GM18873 (cell line): ENCODE data around the gene POLN.

Source experiments
- ATAC-seq: cut with Tn5 transposase; IDR thresholded peaks from one replicate; pipeline ENCODE4 v1.9.1; 2021; ENCODE audit warnings: mild to moderate bottlenecking, moderate library complexity, moderate number of reproducible peaks; ENCODE audit not compliant: unreplicated experiment, low FRiP score

The POLN gene

DNA sequence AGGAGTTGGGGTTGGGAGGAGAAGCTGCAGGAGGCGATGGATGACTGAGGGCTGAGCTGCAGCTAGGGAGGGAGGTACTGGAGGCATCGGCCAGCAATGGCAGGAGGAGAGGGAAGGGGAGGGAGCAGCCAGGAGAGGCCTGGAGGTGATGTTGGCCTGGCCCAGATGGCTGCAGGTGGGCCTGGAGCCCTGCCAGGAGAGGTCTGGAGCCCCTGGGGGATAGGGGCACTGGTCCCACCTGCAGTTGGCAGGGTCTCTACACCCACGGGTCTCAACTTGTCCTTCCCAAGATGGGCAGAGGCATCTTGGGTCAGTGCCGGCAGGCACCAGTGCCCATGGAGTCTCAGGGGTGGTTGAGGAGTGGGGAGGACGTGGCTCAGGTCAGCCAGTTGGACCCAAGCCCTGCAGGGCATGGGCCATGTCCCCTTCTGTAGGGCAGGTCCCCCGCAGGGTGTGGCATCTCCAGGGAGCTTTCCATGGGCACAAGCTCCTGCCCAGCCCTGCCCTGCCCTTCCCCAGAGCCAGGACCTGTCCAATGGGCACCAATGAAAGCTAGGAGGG is 22.6 kb upstream of the POLN start:
- no peak for ATAC-seq

DNA sequence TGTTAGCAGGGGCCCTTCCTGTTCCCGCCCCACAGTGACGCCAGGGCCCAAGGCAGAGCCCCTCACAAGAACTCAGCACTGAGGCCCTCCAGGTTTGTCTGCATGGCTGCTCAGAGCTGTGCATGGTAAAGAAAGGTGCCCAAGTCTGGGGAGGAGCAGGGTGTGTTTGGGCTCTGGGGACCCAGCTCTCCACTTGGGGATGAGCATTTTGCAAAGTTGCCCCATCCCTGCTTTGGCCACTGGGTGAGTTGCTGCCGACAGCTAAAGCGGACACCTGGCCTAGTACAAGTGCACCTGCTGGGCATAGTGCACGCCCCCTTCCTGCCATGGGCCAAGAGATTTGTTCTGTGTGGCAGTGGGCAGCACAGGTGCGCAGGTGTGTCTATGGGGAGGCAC is 22.0 kb upstream of the POLN start:
- ATAC-seq = no peak

DNA sequence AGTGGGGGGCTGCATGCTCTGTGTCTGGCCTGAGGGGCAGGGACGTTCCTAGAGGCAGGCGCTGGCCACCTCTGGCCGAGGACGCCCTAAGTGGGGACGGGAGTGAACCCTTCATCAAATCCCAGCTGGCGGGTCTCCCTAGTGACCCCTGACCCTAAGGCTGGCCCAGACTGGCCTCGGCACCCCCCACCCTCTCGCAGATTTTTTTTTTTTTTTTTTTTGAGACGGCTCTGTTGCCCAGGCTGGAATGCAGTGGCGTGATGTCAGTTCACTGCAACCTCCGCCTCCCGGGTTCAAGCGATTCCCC is 21.0 kb upstream of the POLN start:
- ATAC-seq = no peak

DNA sequence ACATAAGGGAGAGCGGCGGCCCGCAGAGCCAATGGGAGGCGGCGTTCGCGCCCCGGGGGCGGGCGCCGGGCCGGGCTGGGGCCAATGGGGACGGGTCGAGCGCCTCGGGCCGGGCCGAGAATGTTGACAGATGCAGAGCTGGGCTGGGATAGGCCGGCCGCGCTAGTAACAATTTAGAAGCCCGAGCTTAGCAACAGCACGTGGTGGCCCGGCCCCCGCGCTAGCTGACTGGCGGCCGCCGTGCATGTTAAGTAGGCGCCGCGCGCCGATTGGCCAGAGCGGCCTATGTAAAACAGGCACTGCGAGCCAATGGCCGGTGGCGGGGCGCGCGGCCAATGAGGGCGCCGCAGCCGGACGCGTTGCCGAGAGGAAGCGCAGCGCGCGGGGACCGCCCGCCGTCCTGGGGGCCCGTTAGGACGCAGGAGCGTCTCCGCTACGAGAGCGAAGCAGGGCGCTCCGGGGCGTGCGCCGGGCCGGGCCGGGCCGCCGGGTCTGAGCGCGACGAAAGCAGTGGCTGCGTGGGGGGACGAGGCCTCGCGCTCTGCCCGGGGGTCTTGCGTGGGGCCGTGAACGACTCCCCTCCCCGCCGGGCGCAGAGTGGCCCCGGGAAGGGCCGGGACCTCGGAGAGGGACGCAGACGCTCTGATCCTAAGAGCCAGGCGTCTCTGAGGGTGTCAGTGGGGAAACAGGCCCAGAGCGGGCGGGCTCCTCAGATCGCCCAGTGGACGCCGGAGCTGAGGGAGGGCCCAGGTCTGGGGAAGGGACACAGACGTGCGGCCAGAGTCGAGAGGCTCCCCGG is 20.4 kb upstream of the POLN start:
- peak; percentile 90 for ATAC-seq

DNA sequence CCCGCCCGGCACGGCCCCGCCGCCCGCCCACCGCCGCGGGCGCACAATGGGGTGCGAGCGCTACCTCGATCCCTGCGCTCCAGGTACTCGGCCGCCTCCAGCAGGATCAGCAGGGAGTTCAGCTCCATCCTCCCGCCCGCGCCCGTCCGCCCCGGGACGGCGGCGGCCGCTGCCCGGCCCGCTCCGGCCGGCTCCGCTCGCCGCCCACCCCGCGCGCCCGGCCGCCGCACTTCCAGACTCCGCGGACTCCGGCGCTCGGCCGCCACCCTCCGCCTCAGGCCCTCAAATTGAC is 19.9 kb upstream of the POLN start, which contains the start of gene MXD4:
Gene MXD4, minus strand, starts transcription at position 257 of the 292 bp plus-strand sequence. Its CDS starts 129 bp downstream, at position 128.
- ATAC-seq = peak; percentile 3

DNA sequence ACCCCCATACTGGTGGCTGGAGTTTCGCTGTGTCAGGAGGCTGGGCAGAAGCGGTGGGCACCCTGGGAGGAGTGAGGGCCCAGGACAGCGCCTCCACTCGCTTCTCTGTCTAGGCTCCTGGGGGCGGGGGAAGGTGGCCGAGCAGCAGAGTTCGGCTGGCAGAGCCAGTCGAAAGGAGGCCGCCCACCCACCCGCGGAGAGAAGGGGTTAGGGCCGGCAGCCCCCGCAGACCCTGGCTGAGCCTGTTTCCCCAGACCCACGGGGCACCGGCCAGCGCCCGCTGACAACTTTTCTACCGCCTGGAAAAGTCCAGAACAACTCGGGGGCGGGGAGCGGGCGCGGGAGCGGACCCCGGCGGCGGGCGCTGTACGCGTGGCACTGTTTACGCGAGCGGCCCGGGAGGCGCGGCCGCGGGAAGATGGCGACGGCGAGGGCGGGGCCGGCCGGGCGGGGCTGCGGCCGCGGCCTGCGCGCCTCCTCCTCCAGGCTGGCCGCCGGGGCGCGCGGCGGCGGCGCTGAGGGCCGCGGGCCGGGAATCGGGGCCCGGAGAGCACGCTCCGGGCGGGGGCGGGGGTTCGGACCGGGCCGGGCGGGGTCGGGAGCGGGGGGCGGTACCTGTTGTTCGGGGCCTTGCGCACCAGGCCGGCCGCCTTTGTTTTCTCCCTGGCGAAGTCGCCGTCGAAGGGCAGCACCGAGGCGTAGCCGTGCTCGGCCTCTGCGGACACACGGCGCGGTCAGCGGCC is 19.4 kb upstream of the POLN start:
- no peak for ATAC-seq

DNA sequence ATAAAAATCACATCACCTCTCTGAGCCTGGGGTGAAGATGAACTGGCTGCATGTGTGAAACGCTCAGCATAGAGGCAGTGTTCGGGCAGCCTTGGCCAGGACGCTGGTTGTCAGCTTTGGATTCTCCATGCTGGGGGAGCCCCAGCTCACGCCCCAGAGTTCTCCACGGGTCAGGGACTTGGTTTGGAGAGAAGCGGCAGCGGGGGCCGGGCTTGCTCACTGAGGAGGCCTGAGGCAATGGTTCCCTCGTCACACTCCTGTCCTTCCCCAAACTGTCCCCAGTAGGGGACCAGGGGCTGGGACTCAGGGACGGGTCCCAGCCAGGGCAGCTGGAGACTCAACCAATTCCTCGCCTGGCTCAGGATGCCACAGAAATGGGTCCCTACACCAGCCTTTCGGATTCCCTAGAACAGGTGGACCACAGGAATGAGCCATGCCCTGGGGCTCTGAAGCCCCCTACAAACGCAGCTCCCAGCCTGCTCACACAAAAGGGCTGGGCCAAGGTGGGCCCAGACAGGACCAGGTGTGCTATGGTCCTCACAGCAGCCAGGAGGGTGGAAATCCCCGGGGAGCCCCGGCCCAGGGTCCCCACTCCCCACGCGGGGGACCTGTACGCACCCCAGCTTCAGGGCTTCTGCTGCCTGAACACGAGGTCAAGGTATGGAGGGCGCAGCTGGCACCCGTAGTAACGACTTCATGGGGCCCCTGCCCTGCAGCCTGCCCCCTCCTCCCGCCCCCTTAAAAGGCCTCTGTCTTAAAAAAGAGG is 18.6 kb upstream of the POLN start:
- ATAC-seq = no peak

DNA sequence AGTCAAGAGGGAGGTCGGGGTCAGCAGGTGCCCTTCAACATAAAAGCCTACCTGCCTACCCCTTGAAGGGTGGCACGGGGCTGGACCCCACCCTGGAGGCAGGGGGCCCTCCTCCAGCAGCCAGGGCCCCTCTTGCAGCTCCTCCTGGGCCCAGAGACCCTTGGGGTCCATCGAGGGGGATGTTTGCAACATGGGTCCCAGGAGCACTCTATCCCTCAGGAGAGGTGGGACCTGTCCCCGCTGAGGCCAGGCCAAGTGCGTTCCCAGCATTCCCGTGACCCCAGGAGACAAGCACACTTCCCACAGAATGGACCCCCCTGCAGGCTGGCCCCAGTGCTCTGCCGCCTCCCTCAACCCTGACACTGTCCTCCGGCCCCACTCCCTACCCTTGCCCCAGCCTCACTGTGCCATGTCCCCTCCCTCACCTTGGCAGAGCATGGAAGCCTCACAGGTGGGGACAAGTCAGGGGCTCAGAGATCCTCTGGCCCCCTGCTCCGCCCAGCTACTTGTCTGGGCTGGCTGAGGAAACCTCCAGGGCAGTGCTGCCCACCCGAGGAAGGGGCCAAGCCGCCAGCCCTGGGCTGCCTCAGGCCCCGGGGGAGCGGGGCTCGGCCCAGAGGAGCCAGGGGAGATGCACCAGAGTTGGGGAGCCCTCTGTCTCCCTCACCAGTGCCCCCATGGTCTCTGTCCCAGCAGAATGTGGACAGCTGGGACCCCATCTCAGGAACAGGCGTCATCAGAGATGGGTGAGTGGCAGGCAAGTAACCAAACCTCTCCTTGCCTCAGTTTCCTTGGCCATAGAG is 17.8 kb upstream of the POLN start:
- no peak for ATAC-seq

DNA sequence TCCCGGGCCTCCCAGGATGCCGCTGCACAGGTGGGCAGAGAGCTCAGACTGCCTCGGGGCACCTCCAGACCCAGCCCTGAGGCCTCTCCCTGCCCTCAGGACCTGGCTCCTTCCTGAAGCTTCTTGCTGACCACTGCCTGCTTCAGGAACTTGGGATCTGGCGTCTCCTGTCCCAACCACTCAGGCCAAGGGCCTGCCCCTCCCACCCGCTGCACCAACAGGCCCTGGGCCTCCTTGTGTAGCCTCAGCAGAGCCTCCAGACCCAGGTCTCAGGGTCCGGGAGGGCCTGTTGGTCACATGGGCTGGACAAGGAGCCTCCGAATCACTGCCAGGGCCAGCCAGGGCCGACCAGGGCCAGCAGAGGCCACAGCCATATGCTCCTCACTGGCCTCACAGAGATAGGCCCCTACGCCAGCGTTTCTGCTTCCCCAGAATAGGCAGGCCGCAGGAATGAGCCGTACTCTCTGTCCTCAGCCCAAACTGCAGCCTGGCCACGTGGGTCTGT is 17.2 kb upstream of the POLN start:
- no peak for ATAC-seq

DNA sequence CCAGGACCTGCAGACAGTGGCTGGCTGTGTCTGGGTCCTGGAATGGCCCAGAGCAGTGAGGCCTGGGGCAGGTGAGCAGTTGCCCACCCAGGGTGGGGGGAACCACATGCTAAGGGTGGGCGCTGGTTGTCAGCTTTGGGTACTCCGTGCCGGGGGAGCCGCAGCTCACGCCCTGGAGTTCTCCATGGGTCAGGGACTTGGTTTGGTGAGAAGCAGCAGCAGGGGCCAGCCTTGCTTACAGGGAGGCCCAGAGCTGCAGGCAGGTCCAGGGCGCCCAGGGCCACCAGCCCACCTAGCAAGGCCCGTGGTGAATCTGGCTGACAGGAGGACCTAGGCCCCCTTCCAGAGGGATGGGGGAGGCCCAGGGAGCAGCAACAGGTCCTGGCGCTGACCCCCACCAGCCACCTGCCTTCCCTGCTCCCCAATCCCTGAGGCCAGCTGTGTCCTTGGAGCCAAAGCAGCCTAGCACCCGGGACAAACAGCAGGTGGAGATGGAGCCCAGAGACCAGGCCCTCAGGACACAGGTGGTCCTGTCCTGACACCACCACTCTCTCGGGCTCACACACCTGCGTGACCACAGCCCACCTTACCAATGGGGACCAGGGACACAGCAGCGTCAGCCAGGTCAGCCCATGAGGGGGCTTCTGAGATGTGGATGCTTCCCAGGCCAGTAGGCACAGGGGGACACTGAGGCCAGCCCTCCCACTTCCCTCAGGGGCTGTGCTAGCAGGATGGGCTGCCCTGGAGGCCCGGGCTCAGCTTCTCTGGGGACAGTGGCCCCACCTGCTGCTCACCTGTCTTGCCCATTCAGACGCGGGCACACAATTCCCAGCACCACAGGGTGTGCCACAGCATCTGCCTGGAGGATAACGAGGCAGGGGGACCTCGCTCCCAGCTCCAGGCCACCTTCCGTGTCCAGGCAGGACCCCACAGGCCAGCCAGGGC is 16.4 kb upstream of the POLN start:
- no peak for ATAC-seq

DNA sequence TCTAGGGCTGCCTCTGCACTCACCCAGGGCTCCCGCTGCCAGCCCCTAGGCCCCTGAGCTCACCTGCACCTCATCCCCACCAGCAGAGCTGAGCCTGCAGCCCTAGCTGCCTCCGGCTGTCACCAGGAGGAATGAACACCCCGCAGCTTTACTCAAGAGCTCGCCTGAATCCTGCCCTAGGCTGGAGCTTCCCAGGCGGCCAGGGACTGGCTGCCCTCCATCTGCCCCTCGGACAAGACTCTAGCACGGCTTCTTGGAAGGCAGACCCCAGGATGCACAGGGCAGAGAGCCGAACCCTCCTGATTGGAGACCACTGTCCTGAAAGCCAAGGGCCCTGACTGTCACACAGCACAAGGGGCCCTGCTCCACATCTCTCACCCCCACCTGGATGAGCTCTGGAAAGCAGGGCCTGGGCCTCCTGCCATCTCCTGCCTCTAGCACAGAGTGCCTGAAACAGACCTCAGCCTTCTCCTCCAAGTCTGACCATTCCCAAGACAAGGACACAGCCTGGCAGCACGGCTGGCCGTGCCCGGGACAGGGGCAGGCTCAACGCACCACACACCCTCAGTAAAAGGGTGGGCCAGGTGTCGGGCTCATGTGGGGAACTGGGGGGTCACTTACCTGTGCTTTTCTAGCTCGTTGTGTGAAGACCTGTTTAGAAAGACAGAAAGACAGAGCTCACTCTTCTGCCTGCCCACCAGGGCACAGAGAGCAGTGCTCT is 15.6 kb upstream of the POLN start:
- ATAC-seq = no peak

DNA sequence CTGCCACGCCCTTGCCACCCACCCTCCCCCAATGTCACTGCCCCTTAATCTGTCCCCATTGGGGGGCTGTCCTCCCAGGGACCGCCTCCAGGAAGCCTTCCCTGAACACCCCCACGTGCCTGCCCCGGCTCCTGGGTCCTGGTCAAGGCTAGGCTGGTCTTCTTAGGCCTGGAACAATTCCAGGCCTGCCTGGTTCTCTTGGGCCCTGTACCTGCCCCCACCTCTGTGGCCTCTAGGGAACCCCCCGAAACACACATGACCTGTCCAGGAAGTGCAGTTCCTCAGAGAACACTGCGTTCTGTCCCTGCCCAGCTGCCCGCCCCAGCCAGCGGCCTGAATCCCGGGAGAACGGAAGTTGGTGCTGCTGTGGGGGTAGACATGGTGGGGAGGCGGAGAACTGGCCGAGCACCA is 14.9 kb upstream of the POLN start:
- ATAC-seq = no peak

DNA sequence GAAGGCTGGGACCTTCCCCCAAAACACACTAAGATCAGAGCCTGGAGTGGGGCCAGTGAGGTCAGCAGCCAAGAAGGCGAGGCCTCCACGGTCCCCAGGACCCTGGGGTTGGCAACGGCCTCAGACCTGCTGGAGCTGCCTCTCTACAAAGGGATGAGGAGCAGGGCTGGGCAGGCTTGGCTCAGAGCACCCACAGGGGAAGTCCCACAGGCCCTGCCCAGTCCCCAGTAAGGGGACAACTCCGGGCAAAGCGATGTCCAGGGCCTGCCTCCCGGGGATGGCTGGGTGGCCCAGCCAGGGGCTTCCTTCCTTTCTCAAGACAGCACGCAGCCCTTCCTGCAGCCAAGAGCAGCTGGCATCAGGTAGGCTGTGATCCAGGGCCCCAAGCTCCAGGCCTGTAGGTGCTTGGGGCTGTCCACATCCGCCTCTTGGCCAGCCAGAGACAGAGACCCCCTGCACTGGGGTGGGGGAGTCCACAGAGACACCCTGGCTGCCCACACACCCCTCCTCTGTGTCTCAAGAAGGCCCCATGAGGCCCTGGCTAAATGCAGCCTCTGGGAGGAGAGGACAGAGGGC is 14.3 kb upstream of the POLN start:
- no peak for ATAC-seq

DNA sequence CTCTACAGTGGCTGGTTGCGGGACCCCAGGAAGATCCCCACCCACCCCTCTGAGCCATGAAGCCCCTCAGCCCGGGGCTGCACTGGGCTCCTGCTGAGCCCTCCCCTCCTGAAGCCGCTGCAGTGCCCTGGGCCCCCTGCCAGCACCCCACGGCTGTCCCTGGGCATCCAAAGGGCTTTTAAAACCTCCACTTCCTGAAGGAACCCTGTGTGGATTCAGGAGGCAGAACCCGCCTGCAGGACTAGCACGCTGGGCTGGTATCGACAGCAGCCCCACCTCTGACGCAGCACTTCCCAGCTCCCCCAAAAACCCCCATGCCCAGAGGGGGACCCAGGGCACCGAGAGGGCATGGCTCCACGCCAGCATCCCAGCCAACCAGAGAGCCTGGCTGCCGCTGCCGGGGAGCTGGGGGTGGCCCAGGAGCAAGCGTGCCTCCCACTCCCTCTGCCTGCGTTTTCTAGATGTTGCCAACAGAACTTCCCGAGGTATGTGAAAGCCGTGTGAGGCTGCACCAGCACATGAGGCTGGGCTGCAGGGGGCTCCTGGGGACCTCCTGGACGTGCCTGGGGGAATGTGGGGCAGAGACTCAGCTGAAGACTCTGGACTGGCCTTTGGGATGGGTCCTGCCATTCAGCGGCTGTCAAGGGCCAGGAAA is 13.7 kb upstream of the POLN start:
- no peak for ATAC-seq

DNA sequence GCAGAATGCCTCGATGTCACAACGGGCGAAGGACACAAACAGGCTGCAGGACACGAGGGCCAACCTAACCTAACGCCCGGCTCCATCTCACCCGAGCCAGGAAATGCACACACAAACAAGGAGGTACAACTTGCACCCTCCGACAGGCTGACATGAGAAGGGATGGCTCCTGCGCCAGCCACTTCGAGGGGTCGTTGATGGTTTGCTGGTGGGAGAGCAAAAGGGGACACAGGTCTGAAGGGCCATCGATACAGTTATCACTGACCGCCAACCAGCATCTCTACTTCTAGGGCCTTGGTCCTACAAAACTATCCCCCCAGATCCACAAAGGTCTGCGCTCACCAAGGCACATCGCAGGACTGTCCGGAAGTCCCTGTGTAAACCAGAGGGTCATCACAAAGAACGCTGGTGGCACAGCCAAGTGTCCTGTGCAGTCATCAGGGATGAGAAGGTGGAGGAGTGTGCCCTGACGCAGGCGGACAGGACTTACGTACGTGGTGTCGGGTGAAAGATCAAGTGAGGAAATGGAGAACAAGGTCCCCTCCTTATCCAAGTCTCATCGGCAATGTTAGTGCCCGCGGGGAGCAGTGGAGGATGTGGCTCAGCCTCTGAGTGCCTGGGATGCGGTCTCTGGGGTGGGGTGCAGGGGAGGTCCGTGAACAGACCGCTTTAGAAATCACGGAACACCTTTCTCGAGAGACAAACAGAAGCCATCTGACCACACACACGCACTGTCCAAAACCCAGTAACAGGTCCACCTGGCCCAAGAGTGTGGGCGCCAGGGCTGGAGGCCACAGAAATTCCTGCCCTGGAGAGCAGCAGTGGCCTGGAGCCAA is 13.0 kb upstream of the POLN start:
- ATAC-seq = no peak

DNA sequence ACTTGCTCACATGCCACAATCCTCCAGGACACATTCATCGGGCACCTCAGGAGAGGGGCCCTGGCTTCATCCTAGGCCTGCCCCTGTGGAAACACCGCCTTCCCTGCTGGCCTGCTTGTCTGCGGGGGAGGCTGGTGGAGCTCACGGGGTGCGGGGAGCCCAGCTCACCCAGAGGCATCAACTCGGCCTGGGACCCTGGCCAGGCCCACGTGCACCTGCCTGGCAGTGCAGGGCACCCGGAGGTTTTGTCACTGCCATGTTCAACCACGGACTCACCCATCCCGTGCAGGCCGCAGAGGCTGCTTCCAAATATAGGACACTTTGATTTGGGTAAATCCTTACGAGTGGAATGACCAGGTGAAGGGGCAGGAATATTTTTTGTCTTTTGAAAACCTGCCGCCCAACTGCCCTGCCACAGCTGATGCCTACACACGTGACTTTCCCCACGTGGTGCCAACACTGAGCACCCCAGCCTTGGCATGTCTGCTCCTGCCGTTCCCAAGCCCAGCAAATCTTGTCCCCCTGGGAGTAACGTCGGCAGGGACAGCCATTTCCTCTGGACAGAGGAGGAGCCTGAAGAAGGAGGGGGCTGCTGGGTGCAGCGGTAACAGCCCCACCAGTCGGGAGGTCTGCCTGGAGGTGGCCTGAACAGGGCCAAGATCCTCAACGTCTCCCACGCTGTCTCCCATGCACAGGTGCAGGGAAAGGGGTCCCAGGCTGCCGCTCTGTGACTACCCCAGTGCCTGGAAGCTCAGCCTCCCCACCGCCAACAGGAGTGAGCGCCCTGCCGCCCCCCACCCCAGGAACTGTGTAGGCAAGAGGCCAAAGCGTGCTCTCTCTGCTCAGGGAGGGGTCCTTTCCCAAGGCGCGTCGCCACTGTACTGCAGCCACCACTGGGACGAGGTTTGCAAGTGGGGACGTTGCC is 11.5 kb upstream of the POLN start:
- no peak for ATAC-seq
